Osteocyte (in vitro differentiated cells): Measurements from ENCODE around the gene CNIH4. TPM values are rescaled to one million over a fixed set of nuclear protein-coding genes. Genes with fewer than 3 reads are reported as not detected.
"Not testable (repeated sequence)": the region's sequence is repeated elsewhere in the genome, so short reads cannot be mapped to it uniquely, and the experiment has no call there.

Source experiments
- DNase-seq: peaks from one replicate; pipeline ENCODE4 v3.0.0; 2021; ENCODE audit warnings: mixed read lengths; ENCODE audit not compliant: unreplicated experiment; ENCODE audit errors: extremely low spot score
- H3K27ac Mint-ChIP-seq: one replicate; pipeline ENCODE4 v1.8.0; 2021; ENCODE audit warnings: mild to moderate bottlenecking, mixed read lengths; ENCODE audit not compliant: unreplicated experiment
- H3K27me3 Mint-ChIP-seq: one replicate; pipeline ENCODE4 v1.8.0; 2021; ENCODE audit warnings: mixed read lengths; ENCODE audit not compliant: unreplicated experiment
- H3K36me3 Mint-ChIP-seq: one replicate; pipeline ENCODE4 v1.8.0; 2021; ENCODE audit warnings: mixed read lengths; ENCODE audit not compliant: unreplicated experiment
- H3K4me1 Mint-ChIP-seq: one replicate; pipeline ENCODE4 v1.8.0; 2021; ENCODE audit warnings: mixed read lengths; ENCODE audit not compliant: unreplicated experiment
- H3K4me3 Mint-ChIP-seq: one replicate; pipeline ENCODE4 v1.8.0; 2021; ENCODE audit warnings: mild to moderate bottlenecking, moderate library complexity, mixed read lengths; ENCODE audit not compliant: unreplicated experiment
- H3K9me3 Mint-ChIP-seq: one replicate; pipeline ENCODE4 v1.8.0; 2021; ENCODE audit warnings: mixed read lengths; ENCODE audit not compliant: unreplicated experiment
- CTCF ChIP-seq: fragments of 200-600 bp; sonication (generic); IDR thresholded peaks from 2 replicates; pipeline ENCODE4 v1.5.0; 2021; ENCODE audit warnings: antibody characterized with exemption, mild to moderate bottlenecking, moderate library complexity
- total RNA-seq: library from RNA; stranded (reverse); gene quantifications from 2 replicates; pipeline ENCODE4 v1.2.1, GENCODE V29; 2021

CNIH4 gene
- total RNA-seq, 1 donor from 2014 or later, result 54.8 TPM

GRCh38 chr1:224339442-224340033 is 17.1 kb upstream of the CNIH4 start:
- TF ChIP-seq CTCF, result no peak
- Mint-ChIP-seq H3K27ac (no peak overlapping the region), H3K4me3 (no peak overlapping the region), H3K36me3 (no peaks in the 10 kb centered on the region), H3K4me1 (peaks cover 2% of the 10 kb centered on the region), H3K27me3 (peaks cover 10% of the 10 kb centered on the region), H3K9me3 (no peaks in the 10 kb centered on the region)
- DNase-seq, result no peak

GRCh38 chr1:224340453-224341384 is 16.0 kb upstream of the CNIH4 start:
- Mint-ChIP-seq H3K4me3 (peak overlapping the region; percentile 63), H3K27me3 (peaks cover 11% of the 10 kb centered on the region)
- not testable (repeated sequence) for H3K9me3 Mint-ChIP-seq, H3K4me1 Mint-ChIP-seq, H3K27ac Mint-ChIP-seq, DNase-seq, H3K36me3 Mint-ChIP-seq

- peaks cover 28% of the 10 kb centered on the region for H3K27me3 Mint-ChIP-seq
- no peak for TF ChIP-seq CTCF
- H3K36me3 Mint-ChIP-seq, result no peaks in the 10 kb centered on the region
- H3K4me3 Mint-ChIP-seq, result no peak overlapping the region
- H3K4me1 Mint-ChIP-seq, result peaks cover 2% of the 10 kb centered on the region
- no peaks in the 10 kb centered on the region for H3K9me3 Mint-ChIP-seq
- no peak overlapping the region for H3K27ac Mint-ChIP-seq
- no peak for DNase-seq
These were observed 13.0 kb upstream of the CNIH4 start for GRCh38 chr1:224343679-224344078.

- no peaks in the 10 kb centered on the region for H3K36me3 Mint-ChIP-seq
- H3K27me3 Mint-ChIP-seq, result peaks cover 25% of the 10 kb centered on the region
- no peak for TF ChIP-seq CTCF
- DNase-seq, result no peak
- no peak overlapping the region for H3K4me3 Mint-ChIP-seq
- no peaks in the 10 kb centered on the region for H3K9me3 Mint-ChIP-seq
- no peaks in the 10 kb centered on the region for H3K4me1 Mint-ChIP-seq
- no peak overlapping the region for H3K27ac Mint-ChIP-seq
These were observed 8.5 kb upstream of the CNIH4 start for GRCh38 chr1:224348137-224348536.

- H3K4me1 Mint-ChIP-seq, H3K27ac Mint-ChIP-seq, H3K36me3 Mint-ChIP-seq, H3K9me3 Mint-ChIP-seq, H3K4me3 Mint-ChIP-seq, DNase-seq: not testable (repeated sequence)
- H3K27me3 Mint-ChIP-seq, result peaks cover 25% of the 10 kb centered on the region
These were observed 7.0 kb upstream of the CNIH4 start for GRCh38 chr1:224349716-224350115.

DNA sequence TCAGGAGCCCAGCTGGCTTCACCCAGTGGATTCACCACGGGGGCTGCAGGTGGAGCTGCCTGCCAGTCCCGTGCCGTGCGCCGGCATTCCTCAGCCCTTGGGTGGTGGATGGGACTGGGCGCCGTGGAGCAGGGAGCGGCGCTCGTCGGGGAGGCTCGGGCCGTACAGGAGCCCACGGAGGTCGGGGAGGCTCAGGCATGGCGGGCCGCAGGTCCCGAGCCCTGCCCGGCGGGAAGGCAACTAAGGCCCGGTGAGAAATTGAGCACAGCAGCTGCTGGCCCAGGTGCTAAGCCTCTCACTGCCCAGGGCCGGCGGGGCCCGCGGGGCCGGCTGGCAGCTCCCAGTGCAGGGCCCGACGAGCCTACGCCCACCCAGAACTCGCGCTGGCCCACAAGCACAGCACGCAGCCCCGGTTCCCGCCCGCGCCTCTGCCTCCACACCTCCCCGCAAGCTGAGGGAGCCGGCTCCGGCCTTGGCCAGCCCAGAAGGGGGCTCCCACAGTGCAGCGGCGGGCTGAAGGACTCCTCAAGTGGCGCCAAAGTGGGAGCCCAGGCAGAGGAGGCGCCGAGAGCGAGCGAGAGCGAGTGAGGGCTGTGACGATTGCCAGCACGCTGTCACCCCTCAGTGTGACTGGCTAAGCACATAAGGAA is 4.1 kb upstream of the CNIH4 start:
- H3K9me3 Mint-ChIP-seq, H3K36me3 Mint-ChIP-seq, H3K4me3 Mint-ChIP-seq, DNase-seq, H3K4me1 Mint-ChIP-seq, H3K27me3 Mint-ChIP-seq, H3K27ac Mint-ChIP-seq: not testable (repeated sequence)
